Dendritic cell treated with granulocyte-macrophage colony-stimulating factor and Interleukin-4, amounts not matched to agents 40 ng/mL and 50 ng/mL, for 4 days (primary cell): ENCODE measurements around the gene GRB14.

ENCODE experiments used
- H3K27ac Mint-ChIP-seq: one replicate; pipeline ENCODE4 v1.8.0; 2022; ENCODE audit warnings: mild to moderate bottlenecking, mixed read lengths
- H3K27me3 Mint-ChIP-seq: one replicate; pipeline ENCODE4 v1.8.0; 2022; ENCODE audit warnings: mild to moderate bottlenecking, mixed read lengths
- H3K36me3 Mint-ChIP-seq: one replicate; pipeline ENCODE4 v1.8.0; 2022; ENCODE audit warnings: low read depth, mixed read lengths
- H3K4me1 Mint-ChIP-seq: one replicate; pipeline ENCODE4 v1.8.0; 2022; ENCODE audit warnings: low read depth, mixed read lengths
- H3K4me3 Mint-ChIP-seq: one replicate; pipeline ENCODE4 v1.8.0; 2022; ENCODE audit warnings: mild to moderate bottlenecking, moderate library complexity, mixed read lengths
- H3K9me3 Mint-ChIP-seq: one replicate; pipeline ENCODE4 v1.8.0; 2022; ENCODE audit warnings: mixed read lengths
- intact Hi-C: fragments of 100-400 bp; cut with micrococcal nuclease; formaldehyde crosslinking; loops from one replicate; pipeline ENCODE4 v1.15.0; 2022

Gene GRB14

DNA sequence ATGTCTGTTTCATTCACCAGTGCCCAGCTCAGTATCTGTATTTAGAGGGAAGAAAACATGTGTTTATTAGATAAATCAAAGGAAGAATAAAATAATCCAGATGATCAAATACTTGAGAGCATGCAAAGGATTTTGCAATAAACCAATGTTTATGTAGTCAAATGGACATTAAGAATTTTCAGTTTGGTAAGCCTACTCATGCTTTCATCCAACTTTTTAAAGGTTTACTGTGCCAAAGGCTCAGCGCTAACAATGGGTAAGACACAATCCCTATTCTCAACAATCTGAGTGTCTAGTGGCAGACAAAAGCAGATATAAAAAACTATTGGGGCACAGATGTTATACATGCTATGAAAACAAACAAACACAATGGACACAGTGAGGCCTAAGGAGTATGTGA is 26.3 kb downstream of the GRB14 start:
- no peak overlapping the region for H3K4me3 Mint-ChIP-seq
- no peaks in the 10 kb centered on the region for H3K27me3 Mint-ChIP-seq
- peaks cover 13% of the 10 kb centered on the region for H3K9me3 Mint-ChIP-seq
- intact Hi-C loops: loop anchor here (10.0 kb wide), 1 partner anchor 1430 kb away; no protein-coding TSS in a partner anchor
- no peaks in the 10 kb centered on the region for H3K36me3 Mint-ChIP-seq
- no peak overlapping the region for H3K27ac Mint-ChIP-seq
- H3K4me1 Mint-ChIP-seq: peaks cover 8% of the 10 kb centered on the region

DNA sequence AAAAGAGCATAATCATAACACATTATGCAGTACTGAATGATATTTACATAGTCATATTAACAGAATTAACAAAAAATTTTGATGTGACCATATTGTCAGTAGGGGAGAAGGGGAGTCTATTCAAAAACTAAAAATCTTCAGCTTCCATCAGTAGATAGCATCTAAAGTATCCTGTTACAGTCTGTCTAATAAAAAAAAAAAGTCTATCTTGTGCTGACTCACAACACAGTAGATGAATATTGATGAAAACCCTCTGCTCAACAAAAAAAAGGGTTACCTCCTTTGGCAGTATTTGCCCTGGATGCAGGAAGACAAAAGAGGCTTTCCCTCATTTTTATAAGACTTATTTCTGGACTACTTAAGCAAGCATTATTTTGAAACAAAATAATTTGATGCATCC is 27.3 kb downstream of the GRB14 start:
- Mint-ChIP-seq H3K4me3 (no peak overlapping the region), H3K9me3 (peaks cover 13% of the 10 kb centered on the region), H3K4me1 (peaks cover 8% of the 10 kb centered on the region), H3K36me3 (no peaks in the 10 kb centered on the region), H3K27me3 (no peaks in the 10 kb centered on the region), H3K27ac (no peak overlapping the region)
- intact Hi-C loops: loop anchor here (10.0 kb wide), 1 partner anchor 1429 kb away; no protein-coding TSS in a partner anchor

DNA sequence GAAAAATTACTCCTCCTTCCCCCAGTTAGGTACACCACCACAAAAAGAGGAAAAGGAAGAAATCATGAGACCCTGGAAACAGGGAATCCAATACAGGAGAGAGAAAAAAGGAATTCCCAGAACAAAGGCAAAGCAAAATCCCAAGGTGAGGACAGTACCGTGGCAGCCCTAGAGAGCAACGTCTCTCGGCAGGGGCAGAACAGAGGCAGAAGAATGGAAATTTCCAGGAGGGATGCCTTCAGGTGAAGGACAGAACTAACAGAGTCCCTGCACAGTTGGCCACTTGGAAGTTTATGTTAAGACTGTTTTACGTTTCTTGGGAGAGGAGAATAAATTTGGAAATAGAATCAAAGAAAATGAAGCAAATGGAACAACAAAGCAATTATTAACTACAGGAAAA is 27.7 kb downstream of the GRB14 start:
- intact Hi-C loops: loop anchor here (10.0 kb wide), 1 partner anchor 1429 kb away; no protein-coding TSS in a partner anchor
- no peaks in the 10 kb centered on the region for H3K27me3 Mint-ChIP-seq
- H3K27ac Mint-ChIP-seq: no peak overlapping the region
- H3K9me3 Mint-ChIP-seq: peaks cover 13% of the 10 kb centered on the region
- H3K4me1 Mint-ChIP-seq: peaks cover 8% of the 10 kb centered on the region
- no peak overlapping the region for H3K4me3 Mint-ChIP-seq
- no peaks in the 10 kb centered on the region for H3K36me3 Mint-ChIP-seq

DNA sequence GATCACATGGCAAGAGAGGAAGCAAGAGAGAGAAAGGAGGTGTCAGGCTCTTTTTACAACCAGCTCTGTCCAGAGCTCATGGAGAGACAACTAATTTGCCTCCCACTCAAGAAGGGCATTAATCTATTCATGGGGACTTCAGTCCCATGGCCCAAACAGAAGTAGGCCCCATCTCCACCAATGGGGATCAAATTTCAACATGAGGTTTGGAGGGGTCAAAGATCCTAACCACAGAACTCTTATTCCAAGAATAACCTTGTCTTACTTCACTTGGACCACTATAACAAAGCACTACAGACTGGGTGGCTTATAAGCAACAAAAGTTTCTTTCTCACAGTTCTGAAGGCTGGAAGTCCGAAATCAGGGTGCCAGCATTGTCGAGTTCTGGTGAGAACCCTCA is 31.8 kb downstream of the GRB14 start:
- Mint-ChIP-seq H3K4me3 (no peak overlapping the region), H3K27me3 (no peaks in the 10 kb centered on the region), H3K4me1 (no peaks in the 10 kb centered on the region), H3K27ac (no peak overlapping the region), H3K36me3 (no peaks in the 10 kb centered on the region), H3K9me3 (peaks cover 13% of the 10 kb centered on the region)
- intact Hi-C loops: no loop called here

DNA sequence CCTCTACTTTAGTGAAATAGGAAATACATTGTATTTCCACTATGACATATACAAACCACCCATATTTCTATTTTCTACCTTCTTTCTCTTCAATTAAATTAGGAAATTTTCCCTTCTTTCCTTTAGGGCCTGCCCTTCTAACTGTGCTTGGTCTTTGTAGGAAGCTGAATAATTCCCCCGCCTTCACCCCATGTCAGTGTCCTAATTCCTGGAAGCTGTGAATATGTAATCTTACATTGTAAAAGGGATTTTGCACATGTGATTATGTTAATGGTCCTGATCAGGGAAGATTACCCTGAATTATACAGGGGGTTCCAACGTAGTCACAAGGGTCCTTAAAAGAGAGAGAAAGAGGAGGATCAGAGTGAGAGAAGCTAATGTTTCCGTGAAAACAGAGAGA is 40.2 kb downstream of the GRB14 start:
- Mint-ChIP-seq H3K36me3 (no peaks in the 10 kb centered on the region), H3K27me3 (no peaks in the 10 kb centered on the region), H3K27ac (no peak overlapping the region), H3K4me3 (no peak overlapping the region), H3K9me3 (no peaks in the 10 kb centered on the region), H3K4me1 (no peaks in the 10 kb centered on the region)
- intact Hi-C loops: no loop called here

DNA sequence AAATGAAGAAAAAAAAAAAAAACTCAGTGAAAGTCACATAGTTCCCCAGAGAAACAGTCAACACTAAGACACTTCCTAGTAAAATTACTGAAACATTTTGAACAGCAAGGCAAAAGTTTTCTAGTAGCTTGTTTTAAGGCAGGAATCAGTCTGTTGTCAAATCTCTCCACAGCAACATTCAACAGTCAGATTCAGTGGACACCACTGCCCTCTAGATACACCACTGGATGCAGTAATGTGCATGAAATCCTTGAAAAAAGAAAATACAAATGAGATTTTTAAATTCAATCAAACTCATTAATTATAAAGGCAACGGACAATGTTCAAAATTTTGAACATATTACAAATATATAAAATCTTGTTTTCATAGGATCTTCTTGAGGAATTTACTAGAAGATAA is 46.4 kb downstream of the GRB14 start:
- Mint-ChIP-seq H3K27me3 (no peaks in the 10 kb centered on the region), H3K9me3 (no peaks in the 10 kb centered on the region), H3K27ac (no peak overlapping the region), H3K4me1 (no peaks in the 10 kb centered on the region), H3K36me3 (no peaks in the 10 kb centered on the region), H3K4me3 (no peak overlapping the region)
- intact Hi-C loops: no loop called here

DNA sequence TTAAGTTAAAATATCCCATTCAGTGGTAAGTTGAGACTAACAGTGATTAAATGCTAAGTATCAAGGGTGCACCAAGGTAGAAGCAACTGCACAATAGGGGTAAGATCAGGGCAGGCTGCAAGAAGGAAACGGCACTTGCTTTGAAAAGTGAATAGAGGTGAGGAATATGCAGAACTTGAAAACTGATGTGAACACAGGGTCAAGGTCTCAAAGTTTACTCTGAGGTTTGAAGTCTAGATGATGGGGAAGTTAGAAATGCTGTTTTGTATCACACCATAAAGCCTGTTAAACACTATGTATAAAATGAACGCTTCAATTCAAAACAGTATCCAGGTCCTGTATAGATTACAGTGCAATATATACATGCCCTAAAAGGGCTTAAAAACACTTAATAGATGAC is 50.8 kb downstream of the GRB14 start:
- Mint-ChIP-seq H3K9me3 (no peaks in the 10 kb centered on the region), H3K4me3 (no peak overlapping the region), H3K27me3 (no peaks in the 10 kb centered on the region), H3K36me3 (no peaks in the 10 kb centered on the region), H3K4me1 (no peaks in the 10 kb centered on the region), H3K27ac (no peak overlapping the region)
- intact Hi-C loops: no loop called here

DNA sequence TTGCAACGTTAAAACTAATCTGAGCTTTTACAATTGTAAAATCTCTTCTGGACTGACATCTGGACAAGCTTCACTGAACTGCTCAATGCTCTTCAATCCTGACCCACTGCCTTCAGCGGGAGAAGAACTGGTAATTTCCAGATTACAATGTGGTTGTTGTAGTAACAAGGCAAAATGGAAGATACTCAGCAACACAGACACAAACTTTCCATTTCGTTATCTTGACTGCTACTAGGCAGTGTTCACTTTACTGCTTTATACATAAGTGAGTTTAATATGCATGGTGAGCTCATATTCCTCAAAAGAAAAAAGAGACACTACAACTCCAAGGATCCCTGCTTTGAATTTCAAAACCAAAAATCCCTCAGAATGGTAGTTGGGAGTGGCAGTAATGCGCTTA is 51.9 kb downstream of the GRB14 start:
- H3K4me1 Mint-ChIP-seq: no peaks in the 10 kb centered on the region
- H3K36me3 Mint-ChIP-seq: no peaks in the 10 kb centered on the region
- H3K4me3 Mint-ChIP-seq: no peak overlapping the region
- H3K27ac Mint-ChIP-seq: no peak overlapping the region
- H3K9me3 Mint-ChIP-seq: no peaks in the 10 kb centered on the region
- H3K27me3 Mint-ChIP-seq: no peaks in the 10 kb centered on the region
- intact Hi-C loops: no loop called here

DNA sequence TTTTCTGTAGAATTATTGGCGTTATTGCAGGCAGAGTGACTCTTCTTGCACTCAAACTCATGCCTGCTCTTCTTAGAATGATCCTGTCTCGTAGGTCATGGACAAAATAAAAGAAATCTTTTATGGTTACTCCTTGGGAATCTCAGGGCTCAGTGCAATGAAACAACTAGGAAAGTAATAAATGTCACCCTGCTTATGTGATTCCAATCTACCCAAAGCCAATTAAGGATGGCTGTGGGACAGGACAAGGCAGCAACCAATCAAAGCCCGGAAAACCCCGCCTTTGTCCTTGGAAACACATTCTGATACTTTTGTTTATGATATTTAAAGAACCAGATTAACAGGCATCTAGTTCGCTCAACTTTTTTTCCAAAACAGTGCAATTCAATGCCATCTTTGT is 53.0 kb downstream of the GRB14 start:
- no peaks in the 10 kb centered on the region for H3K36me3 Mint-ChIP-seq
- no peaks in the 10 kb centered on the region for H3K9me3 Mint-ChIP-seq
- no peaks in the 10 kb centered on the region for H3K27me3 Mint-ChIP-seq
- no peaks in the 10 kb centered on the region for H3K4me1 Mint-ChIP-seq
- no peak overlapping the region for H3K27ac Mint-ChIP-seq
- intact Hi-C loops: no loop called here
- H3K4me3 Mint-ChIP-seq: no peak overlapping the region

DNA sequence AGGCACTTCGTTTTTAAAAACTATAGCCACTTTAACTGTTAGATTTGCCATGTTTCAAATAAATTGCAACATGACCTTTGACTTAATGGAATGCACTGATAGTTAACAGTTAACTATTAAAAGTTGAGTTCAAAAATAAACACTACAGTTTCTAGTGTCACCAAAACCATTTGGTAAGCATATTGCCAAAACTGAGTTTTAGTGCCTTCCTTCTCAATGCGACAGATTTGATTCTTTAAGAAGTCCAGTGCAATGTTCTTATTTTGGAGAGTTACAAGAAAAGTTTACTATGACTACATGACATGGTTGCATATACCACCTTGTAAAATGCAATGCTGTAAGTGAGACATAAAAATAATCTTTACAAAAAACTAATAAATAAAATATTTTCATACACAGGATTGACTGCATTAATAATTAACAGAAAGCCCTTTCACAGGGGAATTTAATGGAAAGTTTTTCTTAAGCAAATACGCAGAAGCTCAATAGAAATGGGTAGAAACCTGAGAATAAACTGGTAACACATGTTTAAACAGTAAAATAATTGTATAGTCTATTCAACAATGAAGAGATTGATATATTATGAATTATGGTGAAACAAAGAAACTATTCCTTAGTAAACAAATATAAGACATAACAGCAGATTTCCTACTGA is 53.8 kb downstream of the GRB14 start:
- H3K9me3 Mint-ChIP-seq: no peaks in the 10 kb centered on the region
- H3K27ac Mint-ChIP-seq: no peak overlapping the region
- H3K36me3 Mint-ChIP-seq: no peaks in the 10 kb centered on the region
- no peak overlapping the region for H3K4me3 Mint-ChIP-seq
- no peaks in the 10 kb centered on the region for H3K27me3 Mint-ChIP-seq
- intact Hi-C loops: no loop called here
- H3K4me1 Mint-ChIP-seq: no peaks in the 10 kb centered on the region

DNA sequence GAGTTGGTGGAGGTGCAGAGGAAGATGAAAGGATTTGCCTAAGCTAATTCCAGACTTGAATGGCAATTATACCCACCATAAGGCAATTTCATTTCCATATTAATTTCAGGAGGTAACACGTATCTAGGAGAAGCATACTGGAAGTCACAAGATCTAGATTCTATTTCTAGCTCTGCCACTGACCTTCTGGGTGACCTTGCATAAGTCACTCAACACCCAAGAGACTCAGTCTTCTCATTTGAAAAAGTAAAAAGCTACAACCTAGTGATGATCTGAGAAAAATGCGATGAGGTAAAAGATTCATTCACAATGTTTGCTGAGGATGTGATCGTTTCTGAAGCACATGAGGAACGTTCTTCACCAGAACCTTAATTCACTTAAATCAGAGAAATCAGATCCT is 55.9 kb downstream of the GRB14 start:
- Mint-ChIP-seq H3K9me3 (no peaks in the 10 kb centered on the region), H3K36me3 (no peaks in the 10 kb centered on the region), H3K4me3 (no peak overlapping the region), H3K4me1 (no peaks in the 10 kb centered on the region), H3K27me3 (no peaks in the 10 kb centered on the region), H3K27ac (no peak overlapping the region)
- intact Hi-C loops: no loop called here

DNA sequence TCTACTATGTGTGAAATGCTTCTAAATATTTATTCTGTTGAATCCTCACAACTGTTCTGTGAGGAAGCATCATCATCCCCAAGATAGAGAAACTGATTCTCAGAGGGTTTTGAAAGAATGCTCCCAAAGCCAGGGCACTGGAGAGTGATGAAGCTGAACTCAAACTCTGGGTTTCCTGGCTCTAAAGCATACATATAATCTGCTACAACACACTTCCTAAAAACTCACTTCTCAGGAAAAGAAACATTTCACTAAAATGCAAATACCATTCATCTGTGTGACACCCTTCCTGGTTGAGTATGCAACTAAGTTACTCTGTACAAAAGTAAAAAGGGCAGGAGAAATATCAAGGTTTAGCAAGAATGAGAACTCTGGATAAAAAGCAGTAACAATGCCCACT is 58.6 kb downstream of the GRB14 start:
- no peak overlapping the region for H3K4me3 Mint-ChIP-seq
- H3K27ac Mint-ChIP-seq: no peak overlapping the region
- H3K36me3 Mint-ChIP-seq: no peaks in the 10 kb centered on the region
- no peaks in the 10 kb centered on the region for H3K4me1 Mint-ChIP-seq
- no peaks in the 10 kb centered on the region for H3K27me3 Mint-ChIP-seq
- H3K9me3 Mint-ChIP-seq: no peaks in the 10 kb centered on the region
- intact Hi-C loops: no loop called here

DNA sequence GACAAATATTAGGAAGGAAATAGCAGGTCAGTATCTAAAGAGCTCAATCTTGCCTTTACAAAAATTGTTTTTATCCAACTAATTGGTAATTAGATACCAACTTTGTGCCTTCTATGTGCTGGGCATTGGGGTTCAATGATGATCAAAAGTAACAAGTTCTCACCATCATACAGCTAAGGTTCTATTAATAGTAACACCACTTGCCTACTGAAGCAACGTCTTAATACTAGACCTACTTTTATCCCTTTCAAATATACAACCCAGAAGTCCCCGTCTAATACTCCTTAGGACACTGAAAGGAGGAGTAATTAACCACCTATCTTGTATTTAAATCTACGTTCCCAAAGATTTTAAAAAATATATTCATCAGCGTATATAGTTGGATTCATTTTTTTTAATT is 59.3 kb downstream of the GRB14 start:
- intact Hi-C loops: no loop called here
- Mint-ChIP-seq H3K27me3 (no peaks in the 10 kb centered on the region), H3K9me3 (no peaks in the 10 kb centered on the region), H3K36me3 (no peaks in the 10 kb centered on the region), H3K4me1 (no peaks in the 10 kb centered on the region), H3K27ac (no peak overlapping the region), H3K4me3 (no peak overlapping the region)

DNA sequence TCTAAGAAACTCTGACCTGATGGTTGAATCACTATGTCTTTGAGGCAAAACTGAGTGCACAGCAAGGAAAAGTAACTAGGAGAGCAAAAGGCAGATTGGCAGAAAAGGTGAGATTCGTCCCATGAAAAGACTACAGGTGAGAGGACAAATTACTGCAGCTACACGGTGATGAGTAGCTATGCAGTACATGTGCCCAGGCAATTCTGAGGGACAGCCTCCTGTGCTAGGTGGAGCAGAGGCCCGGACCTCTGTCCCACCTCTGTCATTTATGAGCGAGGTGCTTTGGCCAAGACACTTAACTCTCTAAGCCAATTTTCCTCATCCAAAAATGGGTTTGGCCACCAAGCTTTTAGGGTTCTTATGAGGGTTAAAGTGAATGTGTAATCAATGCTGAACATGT is 59.9 kb downstream of the GRB14 start:
- H3K27ac Mint-ChIP-seq: no peak overlapping the region
- H3K36me3 Mint-ChIP-seq: no peaks in the 10 kb centered on the region
- no peaks in the 10 kb centered on the region for H3K9me3 Mint-ChIP-seq
- H3K27me3 Mint-ChIP-seq: no peaks in the 10 kb centered on the region
- H3K4me1 Mint-ChIP-seq: no peaks in the 10 kb centered on the region
- H3K4me3 Mint-ChIP-seq: no peak overlapping the region
- intact Hi-C loops: no loop called here

DNA sequence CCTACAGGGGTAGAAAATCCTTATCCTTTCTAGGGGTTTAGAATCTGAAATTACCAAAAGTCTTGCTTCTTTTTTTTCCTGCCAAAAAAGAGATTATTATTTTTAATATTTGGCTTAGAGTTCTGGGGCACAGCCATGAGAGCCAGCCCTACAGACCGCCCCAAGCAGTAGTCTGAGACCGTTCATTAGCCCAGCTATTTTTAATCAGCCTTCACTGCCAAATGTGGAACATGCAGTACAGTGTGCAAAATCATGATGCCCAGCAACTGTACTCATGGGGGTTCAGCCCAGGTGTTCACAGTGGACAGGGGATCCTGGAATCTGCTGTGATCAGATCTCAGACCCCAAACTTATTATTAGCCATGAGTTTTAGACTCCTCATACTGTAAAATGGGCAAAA is 60.4 kb downstream of the GRB14 start:
- intact Hi-C loops: no loop called here
- Mint-ChIP-seq H3K36me3 (no peaks in the 10 kb centered on the region), H3K9me3 (no peaks in the 10 kb centered on the region), H3K4me1 (no peaks in the 10 kb centered on the region), H3K4me3 (no peak overlapping the region), H3K27me3 (no peaks in the 10 kb centered on the region), H3K27ac (no peak overlapping the region)
